Right lung (tissue), 5 donors: ENCODE results near the gene HLF. TPM values are rescaled to one million over a fixed set of nuclear protein-coding genes. Genes with fewer than 3 reads are reported as not detected.
"Not testable (repeated sequence)": the region's sequence is repeated elsewhere in the genome, so short reads cannot be mapped to it uniquely, and the experiment has no call there.

ENCODE experiments used
- DNase-seq, 2 donors: peaks; one replicate each; pipeline ENCODE4 v3.0.0-alpha.2; 2013
- polyA plus RNA-seq, 5 donors: library from polyadenylated mRNA; unstranded; fragments of 120-200 nt; gene quantifications; one replicate each; pipeline versions ENCODE4 v1.2.1 to v1.2.3, GENCODE V29; 2013; ENCODE audit warnings: inconsistent platforms in 1 of 5, low replicate concordance in 1 of 5; ENCODE audit not compliant: insufficient read length in 5 of 5, insufficient read depth in 1 of 5

HLF gene
- polyA plus RNA-seq, 5 donors: 2.6 to 5.1 (median 4.0) TPM

DNA sequence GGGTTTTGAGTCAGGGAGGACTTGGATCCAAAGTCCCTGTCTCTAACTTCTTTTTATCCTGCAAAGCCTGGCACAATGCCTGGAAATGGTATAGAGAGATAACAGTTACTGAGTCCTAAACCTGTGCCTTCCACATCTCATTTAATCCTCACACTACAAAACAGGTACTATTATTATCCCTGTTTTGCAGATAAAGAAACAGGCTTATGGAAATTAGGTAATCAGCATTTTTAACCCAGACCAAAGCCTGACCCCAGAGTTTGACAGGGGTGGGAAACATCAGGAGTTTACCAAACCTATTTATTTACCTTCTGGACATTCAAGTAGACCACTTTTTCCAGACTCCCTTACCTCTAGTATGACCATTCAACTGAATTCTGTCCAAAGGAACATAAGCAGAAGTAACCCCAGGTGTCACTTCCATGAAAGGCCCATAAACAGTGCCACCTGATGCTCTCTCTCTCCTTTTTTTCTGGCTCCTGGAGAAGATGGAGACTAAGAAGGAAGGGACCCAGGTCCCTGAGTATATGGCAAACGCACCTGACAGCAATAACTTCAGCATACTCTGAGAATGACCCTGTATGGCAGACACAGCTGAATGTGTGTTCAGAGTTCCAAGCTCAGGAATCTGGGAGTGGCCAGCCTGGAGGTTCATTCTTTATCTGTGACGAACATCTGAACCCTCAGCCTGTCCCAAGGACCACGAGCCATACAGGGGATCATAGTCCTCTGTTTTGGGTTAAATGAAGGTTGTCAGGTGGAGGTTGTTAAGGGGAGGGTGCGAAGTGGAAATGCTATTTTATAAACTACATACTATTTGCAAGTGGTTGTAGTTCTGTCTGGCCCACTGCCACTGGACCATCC is 62.7 kb downstream of the HLF start:
- no peak for DNase-seq

DNA sequence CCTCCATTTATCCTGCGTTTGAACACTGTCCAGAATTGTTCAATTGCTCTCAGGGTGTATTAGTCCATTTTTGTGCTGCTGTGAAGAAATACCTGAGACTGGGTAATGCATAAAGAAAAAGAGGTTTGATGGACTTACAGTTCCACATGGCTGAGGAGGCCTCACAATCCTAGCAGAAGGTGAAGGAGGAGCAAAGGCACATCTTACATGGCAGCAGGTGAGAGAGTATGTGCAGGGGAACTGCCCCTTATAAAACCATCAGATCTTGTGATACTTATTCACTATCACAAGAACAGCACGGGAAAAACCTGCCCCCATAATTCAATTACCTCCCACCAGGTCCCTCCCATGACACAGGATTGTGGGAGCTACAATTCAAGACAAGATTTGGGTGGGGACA is 63.8 kb downstream of the HLF start:
- not testable (repeated sequence) for DNase-seq

- DNase-seq: no peak
These were observed 65.7 kb downstream of the HLF start for GRCh38 chr17:55330344-55330933.

DNA sequence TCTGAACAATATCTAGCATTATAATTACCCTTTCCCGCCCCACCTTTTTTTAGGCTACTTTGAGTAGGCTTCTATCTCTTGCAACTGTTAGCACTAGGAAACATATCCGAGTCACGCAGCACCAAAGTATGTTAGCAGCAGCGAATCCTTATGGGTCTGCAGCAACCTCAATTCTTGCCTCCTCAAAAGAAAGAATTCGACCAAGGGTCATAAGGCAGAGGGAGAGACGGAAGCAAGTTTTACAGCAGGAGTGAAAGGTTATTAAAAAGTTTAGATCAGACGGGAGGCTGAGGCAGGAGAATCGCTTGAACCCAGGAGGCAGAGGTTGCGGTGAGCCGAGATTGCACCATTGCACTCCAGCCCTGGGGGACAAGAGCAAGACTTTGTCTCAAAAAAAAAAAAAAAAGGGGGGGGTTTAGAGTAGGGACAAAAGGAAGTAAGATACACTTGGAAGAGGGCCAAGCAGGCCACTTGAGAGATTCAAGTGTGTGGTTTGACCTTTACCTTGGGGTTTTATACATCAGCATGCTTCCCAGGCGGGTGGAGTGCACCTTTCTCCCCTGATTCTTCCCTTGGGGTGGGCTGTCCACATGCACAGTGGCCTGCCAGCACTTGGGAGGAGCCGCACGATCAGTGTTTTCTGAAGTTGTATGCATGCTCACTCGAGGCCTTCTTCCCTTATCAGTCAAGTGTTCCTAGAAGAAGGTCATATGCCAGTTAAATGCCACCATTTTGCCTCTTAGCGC is 67.7 kb downstream of the HLF start:
- DNase-seq: peak; percentile 45 to 53

DNA sequence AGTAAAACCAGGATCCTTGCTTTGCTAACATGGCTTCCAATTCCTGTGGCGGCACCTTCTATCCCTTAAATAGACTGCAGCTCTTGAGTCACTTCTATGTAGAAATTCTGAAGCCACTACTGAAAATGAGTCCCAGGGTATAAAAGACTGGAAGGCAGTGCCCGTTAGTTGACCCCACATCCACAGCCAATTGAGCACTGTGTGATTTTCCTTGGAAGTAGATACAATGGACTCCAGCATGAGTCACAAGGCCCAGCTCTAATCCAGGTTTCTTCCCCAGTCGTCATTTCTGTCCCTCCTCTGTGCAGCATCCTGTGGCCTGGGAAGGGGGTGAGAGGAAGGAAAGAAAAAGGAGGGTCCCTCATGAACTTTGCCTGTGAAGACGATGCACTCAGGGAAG is 69.5 kb downstream of the HLF start:
- no peak for DNase-seq

- DNase-seq: no peak
These were observed 70.3 kb downstream of the HLF start for GRCh38 chr17:55334881-55335540.

- no peak for DNase-seq
These were observed 70.9 kb downstream of the HLF start for GRCh38 chr17:55335625-55336024.

DNA sequence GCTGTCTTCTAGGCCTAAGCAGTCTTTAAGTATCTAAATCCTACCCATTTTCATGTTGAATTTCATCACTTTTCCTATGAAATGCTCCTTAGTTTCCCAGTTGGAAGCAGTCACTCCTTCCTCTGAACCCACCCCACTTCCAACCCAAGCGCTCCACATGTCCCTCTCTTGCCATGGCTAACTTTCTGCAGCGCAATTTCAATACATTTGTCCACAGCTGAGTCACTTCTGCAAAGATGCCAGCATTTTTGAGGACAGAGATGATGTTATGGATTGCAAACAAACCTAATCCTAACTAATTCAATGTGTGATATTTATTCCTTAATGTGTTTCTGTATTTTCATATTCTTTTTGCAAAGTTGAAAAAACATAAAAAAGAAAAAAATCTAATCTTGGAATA is 71.7 kb downstream of the HLF start:
- no peak for DNase-seq

DNA sequence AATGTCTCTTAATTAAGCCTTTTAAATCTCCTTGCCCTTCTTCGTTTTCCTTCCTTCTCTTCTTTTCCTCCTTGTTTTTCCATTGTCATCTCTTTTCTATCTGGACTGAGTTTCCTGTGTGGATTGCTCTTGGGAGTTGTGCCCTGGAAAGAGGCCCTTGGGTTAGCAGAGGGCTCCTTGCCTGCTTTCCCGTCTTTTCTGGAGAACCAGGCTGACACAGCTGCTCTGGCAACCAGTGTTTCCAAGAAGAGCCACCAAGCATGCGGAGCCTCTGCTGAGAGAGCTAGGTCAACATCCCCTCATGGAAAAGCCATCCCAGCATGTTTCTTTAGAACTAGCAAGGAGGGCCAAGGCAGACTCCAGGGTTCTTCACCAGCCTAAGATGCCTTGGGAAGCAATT is 75.4 kb downstream of the HLF start:
- no peak for DNase-seq

DNA sequence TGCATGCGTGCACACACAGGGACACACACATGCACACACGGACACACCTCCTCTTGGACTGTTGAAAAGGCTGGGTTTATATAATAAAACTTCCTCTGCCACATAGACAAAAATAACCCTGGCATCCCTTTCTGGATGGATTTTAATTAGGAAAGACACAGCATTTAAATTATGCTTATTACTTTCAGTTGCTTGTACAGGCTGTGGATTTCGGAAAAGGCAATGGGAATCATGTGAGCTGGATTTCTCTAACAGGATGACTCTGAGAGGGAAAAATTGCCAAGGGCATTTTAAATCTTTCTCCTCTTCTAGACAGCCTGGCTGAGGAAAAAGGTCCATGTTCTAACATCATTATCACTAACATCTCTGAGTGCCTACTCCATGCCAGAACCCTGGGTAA is 75.9 kb downstream of the HLF start:
- DNase-seq: no peak

DNA sequence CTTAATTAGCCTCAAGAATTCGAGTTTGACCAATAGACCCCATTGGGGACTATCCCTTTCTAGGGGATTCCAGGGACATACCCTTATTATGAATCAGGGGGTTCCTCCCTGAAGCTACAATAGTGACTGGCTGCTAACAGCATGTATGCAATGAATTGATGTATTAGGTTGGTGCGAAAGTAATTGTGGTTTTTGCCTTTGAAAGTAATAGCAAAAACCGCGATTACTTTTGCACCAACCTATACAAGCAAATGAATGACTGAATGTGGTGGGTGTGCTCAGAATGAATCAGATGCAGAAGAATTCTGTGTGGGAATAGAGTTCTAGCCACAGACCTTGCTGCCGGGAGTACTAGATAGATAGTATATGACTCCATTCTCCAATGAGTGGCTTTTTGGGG is 76.7 kb downstream of the HLF start:
- no peak for DNase-seq

- no peak for DNase-seq
These were observed 78.2 kb downstream of the HLF start for GRCh38 chr17:55342800-55343585.

DNA sequence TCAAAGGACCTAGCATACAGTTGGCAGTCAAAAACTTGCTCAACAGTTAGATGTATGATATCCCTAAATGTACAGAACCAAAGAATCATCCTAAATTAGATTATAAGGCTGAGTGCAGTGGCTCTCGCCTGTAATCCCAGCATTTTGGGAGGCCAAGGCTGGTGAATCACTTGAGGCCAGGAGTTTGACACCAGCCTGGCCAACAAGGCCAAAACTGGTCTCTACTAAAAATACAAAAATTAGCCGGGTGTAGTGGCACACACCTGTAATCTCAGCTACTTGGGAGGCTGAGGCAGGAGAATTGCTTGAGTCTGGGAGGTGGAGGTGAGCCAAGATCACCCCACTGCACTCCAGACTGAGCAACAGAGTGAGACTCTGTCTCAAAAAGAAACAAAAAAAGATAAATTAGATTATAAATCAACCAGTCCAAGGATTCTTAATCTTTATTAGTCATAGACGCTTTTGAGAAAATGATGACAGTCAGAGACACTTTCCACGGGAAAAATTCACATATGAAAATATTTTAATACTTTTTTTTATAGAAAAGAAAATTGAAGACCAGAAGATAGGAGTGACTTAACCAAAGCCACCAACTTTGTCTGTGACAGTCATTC is 79.2 kb downstream of the HLF start:
- no peak for DNase-seq

DNA sequence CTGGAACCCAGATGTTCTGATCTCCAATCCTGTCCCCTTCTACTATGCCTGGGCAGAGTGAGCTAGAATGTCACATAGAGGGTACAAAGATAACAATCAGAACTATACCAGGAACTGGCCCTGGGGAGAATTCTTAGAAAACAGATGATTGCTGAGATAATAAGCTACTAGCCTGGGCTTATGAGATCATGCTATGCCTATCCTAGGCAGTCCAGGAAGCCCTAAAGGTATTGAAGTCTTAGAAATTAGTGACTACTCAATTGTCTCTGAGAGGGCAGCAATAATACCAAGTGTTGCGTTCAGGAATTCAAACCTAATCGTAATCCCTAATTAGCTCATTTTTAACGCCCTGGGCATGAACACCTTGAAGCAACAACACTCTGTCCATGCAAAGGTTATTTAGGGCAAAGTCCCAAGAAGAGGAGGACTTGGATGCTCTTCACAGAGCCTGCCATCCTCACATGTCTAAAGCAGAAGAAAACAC is 79.8 kb downstream of the HLF start:
- no peak for DNase-seq

DNA sequence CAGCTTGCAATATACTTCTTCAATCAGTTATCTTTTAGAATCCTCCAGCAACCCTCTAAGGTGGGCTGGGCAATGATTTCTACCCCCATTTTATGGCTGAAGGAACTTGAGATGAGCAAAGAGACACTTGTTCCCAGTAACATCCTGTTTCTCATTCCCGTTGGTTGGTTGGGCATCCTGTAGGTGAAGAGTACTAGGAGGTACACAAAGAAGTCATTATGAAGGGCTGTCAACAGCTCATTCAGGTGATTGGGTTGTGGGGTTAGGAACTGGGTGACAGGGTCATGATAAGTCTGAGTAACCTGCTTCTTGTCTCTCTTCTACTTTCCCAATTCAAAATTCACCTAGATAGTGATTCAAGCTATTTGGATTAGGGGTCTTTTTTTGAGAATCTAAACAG is 80.4 kb downstream of the HLF start:
- no peak for DNase-seq

GRCh38 chr17:55346658-55347057 is 81.9 kb downstream of the HLF start:
- no peak for DNase-seq

- no peak for DNase-seq
These were observed 82.6 kb downstream of the HLF start for GRCh38 chr17:55347341-55347740.

DNA sequence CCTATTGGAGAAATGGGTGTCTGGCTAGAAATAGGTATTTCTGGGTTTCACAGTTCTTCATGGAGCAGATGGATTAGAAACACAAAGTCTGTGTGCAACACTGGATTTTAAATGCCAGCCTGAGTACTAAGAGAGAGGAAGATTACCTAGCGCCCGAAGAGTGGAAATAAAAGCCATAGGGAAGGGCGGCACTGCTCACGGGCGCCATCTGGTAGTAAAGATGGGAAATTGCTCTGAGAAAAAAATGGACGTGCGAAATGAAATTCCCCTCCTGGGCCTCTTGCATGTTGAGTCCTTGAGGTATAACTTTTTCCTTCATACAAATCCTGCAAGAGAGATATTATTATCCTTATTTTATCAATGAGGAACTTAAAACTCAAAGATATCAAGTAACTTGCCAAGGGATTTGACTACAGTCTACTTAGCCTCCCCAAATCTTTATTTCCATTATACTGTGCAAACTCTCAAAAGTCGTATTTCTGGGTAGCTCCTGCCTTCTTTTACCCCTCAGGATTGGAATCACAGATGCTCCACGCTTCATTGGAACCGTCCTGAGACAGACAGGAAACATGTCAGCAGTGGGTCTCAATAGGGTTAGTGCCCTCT is 84.1 kb downstream of the HLF start:
- peak; percentile 47 to 71 for DNase-seq

GRCh38 chr17:55350825-55351205 is 86.1 kb downstream of the HLF start:
- DNase-seq: no peak

GRCh38 chr17:55351226-55351625 is 86.5 kb downstream of the HLF start:
- DNase-seq: no peak
